ENCODE data around the gene DENND1C. TPM values are rescaled to one million over a fixed set of nuclear protein-coding genes. Genes with fewer than 3 reads are reported as not detected.

DENND1C gene
- total and polyA plus RNA-seq, 2 experiments from 2014 or later: 3.1 to 6.1 TPM

DNA sequence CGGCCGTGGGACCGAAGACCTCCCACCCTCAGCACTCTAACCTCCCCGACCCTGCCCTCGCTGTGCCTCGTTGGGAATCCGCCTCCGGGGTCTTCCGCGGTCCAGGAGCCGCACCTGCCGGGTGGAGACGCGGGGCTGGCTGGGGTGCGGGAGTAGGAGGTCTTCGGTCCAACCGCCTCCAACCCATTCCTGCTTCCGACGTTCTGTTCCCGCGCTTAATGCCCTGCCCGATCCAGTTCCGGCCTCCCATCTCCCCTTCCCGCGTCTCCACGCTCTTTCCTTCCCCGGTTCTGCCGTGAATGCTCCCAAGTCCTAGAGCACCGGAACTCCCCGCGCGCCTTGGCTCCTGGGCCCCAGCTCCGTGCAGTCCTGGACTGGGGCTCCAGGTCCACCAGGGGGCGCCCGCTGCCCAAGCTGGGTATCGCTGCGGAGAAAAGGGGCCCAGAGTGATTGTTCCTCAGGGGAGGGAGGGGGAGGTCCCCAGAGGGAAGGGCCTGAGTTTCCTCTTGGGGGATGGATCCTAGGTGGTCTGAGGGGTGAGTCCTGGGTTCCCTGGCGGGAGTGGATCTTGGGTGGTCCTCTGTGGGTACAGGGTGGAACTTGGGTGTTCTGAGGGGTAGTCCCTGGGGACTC, 35.2 kb upstream of the DENND1C start:
- peaks cover 3% of the 10 kb centered on the region for H3K4me1 Mint-ChIP-seq
- H3K27ac Mint-ChIP-seq: no peak overlapping the region
- Histone ChIP-seq H3K27me3 (ENCODE audit: insufficient read depth) (no peaks in the 10 kb centered on the region), H3K27ac (ENCODE audit: low read depth) (no peak overlapping the region), H3K4me2 (peak overlapping the region; percentile 85), H4K20me1 (replicated peaks; ENCODE audit: insufficient read depth) (no peaks in the 10 kb centered on the region), H3F3A (replicated peaks; ENCODE audit: low read depth) (no peaks in the 10 kb centered on the region), H2AFZ (peak overlapping the region; percentile 98), H3K79me2 (replicated peaks; ENCODE audit: insufficient read depth) (no peaks in the 10 kb centered on the region), H3K9me2 (ENCODE audit: insufficient read depth) (no peaks in the 10 kb centered on the region), H3K4me3 (peak overlapping the region; percentile 70), H3K36me3 (ENCODE audit: insufficient read depth) (no peaks in the 10 kb centered on the region), H3K4me1 (ENCODE audit: insufficient read depth) (no peaks in the 10 kb centered on the region)
- peak overlapping the region; percentile 82 for H3K4me3 Mint-ChIP-seq
- H3K36me3 Mint-ChIP-seq (ENCODE audit: low read depth): peaks cover 2% of the 10 kb centered on the region; the same call in 2 of the 3 replicates
- ATAC-seq: peak; percentile 93
- no peak for TF ChIP-seq STAT1 (IDR thresholded peaks at IDR 0.05; ENCODE audit: unreplicated experiment)
- TF ChIP-seq JUNB (IDR thresholded peaks at IDR 0.05; ENCODE audit: unreplicated experiment): no peak
- no peak for TF ChIP-seq NANOG (IDR thresholded peaks at IDR 0.05; ENCODE audit: borderline replicate concordance)
- no peak for TF ChIP-seq ETS1 (IDR thresholded peaks at IDR 0.05)
- no peak for TF ChIP-seq EZH2phosphoT487 (IDR thresholded peaks at IDR 0.05; ENCODE audit: unreplicated experiment)
- TF ChIP-seq, protein P1, sequence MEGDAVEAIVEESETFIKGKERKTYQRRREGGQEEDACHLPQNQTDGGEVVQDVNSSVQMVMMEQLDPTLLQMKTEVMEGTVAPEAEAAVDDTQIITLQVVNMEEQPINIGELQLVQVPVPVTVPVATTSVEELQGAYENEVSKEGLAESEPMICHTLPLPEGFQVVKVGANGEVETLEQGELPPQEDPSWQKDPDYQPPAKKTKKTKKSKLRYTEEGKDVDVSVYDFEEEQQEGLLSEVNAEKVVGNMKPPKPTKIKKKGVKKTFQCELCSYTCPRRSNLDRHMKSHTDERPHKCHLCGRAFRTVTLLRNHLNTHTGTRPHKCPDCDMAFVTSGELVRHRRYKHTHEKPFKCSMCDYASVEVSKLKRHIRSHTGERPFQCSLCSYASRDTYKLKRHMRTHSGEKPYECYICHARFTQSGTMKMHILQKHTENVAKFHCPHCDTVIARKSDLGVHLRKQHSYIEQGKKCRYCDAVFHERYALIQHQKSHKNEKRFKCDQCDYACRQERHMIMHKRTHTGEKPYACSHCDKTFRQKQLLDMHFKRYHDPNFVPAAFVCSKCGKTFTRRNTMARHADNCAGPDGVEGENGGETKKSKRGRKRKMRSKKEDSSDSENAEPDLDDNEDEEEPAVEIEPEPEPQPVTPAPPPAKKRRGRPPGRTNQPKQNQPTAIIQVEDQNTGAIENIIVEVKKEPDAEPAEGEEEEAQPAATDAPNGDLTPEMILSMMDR (conservative IDR thresholded peaks at IDR 0.05; ENCODE audit: low read depth in 2 of 2): peak; percentile 98
- peaks cover 13% of the 10 kb centered on the region for H3K9me3 Mint-ChIP-seq
- peak; percentile 97 for DNase-seq (ENCODE audit: low spot score)
- peaks cover 13% of the 10 kb centered on the region for H3K27me3 Mint-ChIP-seq (ENCODE audit: insufficient read depth, low read depth, poor library complexity)

GRCh38 chr19:6516018-6516658, 34.6 kb upstream of the DENND1C start:
- Histone ChIP-seq H2AFZ (peak overlapping the region; percentile 98), H4K20me1 (replicated peaks; ENCODE audit: insufficient read depth) (no peaks in the 10 kb centered on the region), H3K4me1 (ENCODE audit: insufficient read depth) (no peaks in the 10 kb centered on the region), H3K36me3 (ENCODE audit: insufficient read depth) (no peaks in the 10 kb centered on the region), H3K9me2 (ENCODE audit: insufficient read depth) (no peaks in the 10 kb centered on the region), H3F3A (replicated peaks; ENCODE audit: low read depth) (no peaks in the 10 kb centered on the region), H3K79me2 (replicated peaks; ENCODE audit: insufficient read depth) (no peaks in the 10 kb centered on the region), H3K27ac (ENCODE audit: low read depth) (no peak overlapping the region), H3K4me2 (peak overlapping the region; percentile 85), H3K27me3 (ENCODE audit: insufficient read depth) (no peaks in the 10 kb centered on the region), H3K4me3 (peak overlapping the region; percentile 70)
- no peak for TF ChIP-seq ETS1 (IDR thresholded peaks at IDR 0.05)
- no peak for TF ChIP-seq REST (IDR thresholded peaks at IDR 0.05; ENCODE audit: unreplicated experiment)
- TF ChIP-seq POLR2AphosphoS5 (IDR thresholded peaks at IDR 0.05; ENCODE audit: low read depth): no peak
- no peak for TF ChIP-seq CREB1 (CRISPR knock-in tag; IDR thresholded peaks at IDR 0.05; ENCODE audit: low read depth)
- no peak for TF ChIP-seq EZH2 (IDR thresholded peaks at IDR 0.05; ENCODE audit: low read depth, unreplicated experiment)
- TF ChIP-seq ZNF331 (CRISPR knock-in tag; IDR thresholded peaks at IDR 0.05; ENCODE audit: low read depth): no peak
- TF ChIP-seq STAT1 (IDR thresholded peaks at IDR 0.05; ENCODE audit: unreplicated experiment): no peak
- TF ChIP-seq EZH2phosphoT487 (IDR thresholded peaks at IDR 0.05; ENCODE audit: unreplicated experiment): no peak
- no peak for TF ChIP-seq NANOG (IDR thresholded peaks at IDR 0.05; ENCODE audit: borderline replicate concordance)
- TF ChIP-seq, protein P1 (conservative IDR thresholded peaks at IDR 0.05; ENCODE audit: low read depth in 2 of 2): no peak
- TF ChIP-seq JUNB (IDR thresholded peaks at IDR 0.05; ENCODE audit: unreplicated experiment): no peak
- no peak for TF ChIP-seq ZNF114 (CRISPR knock-in tag; IDR thresholded peaks at IDR 0.05)
- peaks cover 13% of the 10 kb centered on the region for H3K27me3 Mint-ChIP-seq (ENCODE audit: insufficient read depth, low read depth, poor library complexity)
- peaks cover 2% of the 10 kb centered on the region; the same call in 2 of the 3 replicates for H3K36me3 Mint-ChIP-seq (ENCODE audit: low read depth)
- no peak overlapping the region for H3K27ac Mint-ChIP-seq
- peaks cover 3% of the 10 kb centered on the region for H3K4me1 Mint-ChIP-seq
- H3K9me3 Mint-ChIP-seq: peaks cover 12% of the 10 kb centered on the region
- peak; percentile 79 for ATAC-seq
- DNase-seq (ENCODE audit: low spot score): peak; percentile 100
- H3K4me3 Mint-ChIP-seq: peak overlapping the region; percentile 82
